GM18858 (cell line): Measurements from ENCODE around the gene SHROOM3.

Experiments
- ATAC-seq: cut with Tn5 transposase; IDR thresholded peaks from one replicate; pipeline ENCODE4 v1.9.1; 2021; ENCODE audit not compliant: unreplicated experiment

SHROOM3 gene

GRCh38 chr4:76563454-76564122 is 128.6 kb downstream of the SHROOM3 start:
- ATAC-seq = no peak

- ATAC-seq = no peak
Observed at GRCh38 chr4:76564123-76564915, 129.3 kb downstream of the SHROOM3 start.

GRCh38 chr4:76568262-76568661 is 133.2 kb downstream of the SHROOM3 start:
- ATAC-seq = no peak

GRCh38 chr4:76569225-76569624 is 134.2 kb downstream of the SHROOM3 start:
- no peak for ATAC-seq

- no peak for ATAC-seq
Observed at GRCh38 chr4:76569706-76570105, 134.7 kb downstream of the SHROOM3 start.

- no peak for ATAC-seq
Observed at GRCh38 chr4:76570141-76570973, 135.3 kb downstream of the SHROOM3 start.

GRCh38 chr4:76571274-76571673 is 136.2 kb downstream of the SHROOM3 start:
- no peak for ATAC-seq

GRCh38 chr4:76572224-76572623 is 137.2 kb downstream of the SHROOM3 start:
- ATAC-seq = no peak

GRCh38 chr4:76576824-76577223 is 141.8 kb downstream of the SHROOM3 start:
- ATAC-seq = no peak

GRCh38 chr4:76578002-76578560 is 143.1 kb downstream of the SHROOM3 start:
- no peak for ATAC-seq

GRCh38 chr4:76579596-76580375 is 144.8 kb downstream of the SHROOM3 start:
- ATAC-seq = no peak

GRCh38 chr4:76581077-76581962 is 146.3 kb downstream of the SHROOM3 start:
- no peak for ATAC-seq

- ATAC-seq = no peak
Observed at GRCh38 chr4:76582074-76582816, 147.2 kb downstream of the SHROOM3 start.

- no peak for ATAC-seq
Observed at GRCh38 chr4:76582817-76583087, 147.7 kb downstream of the SHROOM3 start.

GRCh38 chr4:76584241-76585152 is 149.5 kb downstream of the SHROOM3 start:
- ATAC-seq = no peak

- ATAC-seq = no peak
Observed at GRCh38 chr4:76585272-76585671, 150.2 kb downstream of the SHROOM3 start.

- ATAC-seq = no peak
Observed at GRCh38 chr4:76585897-76586360, 150.9 kb downstream of the SHROOM3 start.

- ATAC-seq = no peak
Observed at GRCh38 chr4:76588274-76588673, 153.2 kb downstream of the SHROOM3 start.
